ENCODE measurements around the gene PITPNM3. TPM values are rescaled to one million over a fixed set of nuclear protein-coding genes. Genes with fewer than 3 reads are reported as not detected.

Gene PITPNM3
- total RNA-seq, 4 donors from 2014 or later, result 23.3 to 87.7 (median 47.8) TPM

DNA sequence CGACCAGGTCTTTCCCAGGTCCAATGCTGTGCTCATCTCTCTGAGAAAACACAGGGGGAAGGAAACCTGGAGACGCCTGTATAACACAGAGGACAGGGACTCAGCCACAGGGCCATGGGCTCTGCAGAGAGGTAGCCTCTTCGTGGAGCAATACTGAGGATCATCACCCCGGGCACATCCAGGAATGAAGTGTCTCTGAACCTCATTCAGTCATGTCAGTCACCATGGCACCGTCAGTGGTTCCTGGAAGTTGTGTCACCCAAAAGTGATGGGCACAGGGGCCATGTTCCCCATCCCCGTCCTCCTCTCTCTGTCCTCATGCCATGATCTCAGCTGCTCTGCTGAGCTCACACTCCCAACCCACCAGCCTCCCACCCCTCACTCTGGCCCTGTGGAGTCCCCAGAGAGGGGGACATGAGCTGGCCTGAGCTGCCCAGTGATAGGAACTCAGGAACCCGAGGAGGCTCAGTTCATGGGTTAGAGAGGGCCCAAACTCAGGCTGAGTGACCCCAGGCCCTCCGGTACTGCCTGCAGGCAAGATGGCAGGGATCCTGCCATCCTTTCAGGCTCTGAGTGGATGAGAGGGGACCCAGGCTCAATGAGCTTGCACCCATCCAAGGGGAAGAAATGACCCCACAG is 53.4 kb downstream of the PITPNM3 start:
- TF ChIP-seq POLR2AphosphoS5 (IDR thresholded peaks at IDR 0.05) (no peak), POLR2A (IDR thresholded peaks at IDR 0.05) (no peak), EP300 (IDR thresholded peaks at IDR 0.05) (no peak)
- TF ChIP-seq, protein P1, sequence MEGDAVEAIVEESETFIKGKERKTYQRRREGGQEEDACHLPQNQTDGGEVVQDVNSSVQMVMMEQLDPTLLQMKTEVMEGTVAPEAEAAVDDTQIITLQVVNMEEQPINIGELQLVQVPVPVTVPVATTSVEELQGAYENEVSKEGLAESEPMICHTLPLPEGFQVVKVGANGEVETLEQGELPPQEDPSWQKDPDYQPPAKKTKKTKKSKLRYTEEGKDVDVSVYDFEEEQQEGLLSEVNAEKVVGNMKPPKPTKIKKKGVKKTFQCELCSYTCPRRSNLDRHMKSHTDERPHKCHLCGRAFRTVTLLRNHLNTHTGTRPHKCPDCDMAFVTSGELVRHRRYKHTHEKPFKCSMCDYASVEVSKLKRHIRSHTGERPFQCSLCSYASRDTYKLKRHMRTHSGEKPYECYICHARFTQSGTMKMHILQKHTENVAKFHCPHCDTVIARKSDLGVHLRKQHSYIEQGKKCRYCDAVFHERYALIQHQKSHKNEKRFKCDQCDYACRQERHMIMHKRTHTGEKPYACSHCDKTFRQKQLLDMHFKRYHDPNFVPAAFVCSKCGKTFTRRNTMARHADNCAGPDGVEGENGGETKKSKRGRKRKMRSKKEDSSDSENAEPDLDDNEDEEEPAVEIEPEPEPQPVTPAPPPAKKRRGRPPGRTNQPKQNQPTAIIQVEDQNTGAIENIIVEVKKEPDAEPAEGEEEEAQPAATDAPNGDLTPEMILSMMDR (IDR thresholded peaks at IDR 0.05), result no peak
- WGBS, 2 donors (ENCODE audit: low coverage in 1 of 2), result 100% methylated on average over 1 of the region's 8 CpGs; no CpG with 5 or more reads in 1 of the 2 donors

DNA sequence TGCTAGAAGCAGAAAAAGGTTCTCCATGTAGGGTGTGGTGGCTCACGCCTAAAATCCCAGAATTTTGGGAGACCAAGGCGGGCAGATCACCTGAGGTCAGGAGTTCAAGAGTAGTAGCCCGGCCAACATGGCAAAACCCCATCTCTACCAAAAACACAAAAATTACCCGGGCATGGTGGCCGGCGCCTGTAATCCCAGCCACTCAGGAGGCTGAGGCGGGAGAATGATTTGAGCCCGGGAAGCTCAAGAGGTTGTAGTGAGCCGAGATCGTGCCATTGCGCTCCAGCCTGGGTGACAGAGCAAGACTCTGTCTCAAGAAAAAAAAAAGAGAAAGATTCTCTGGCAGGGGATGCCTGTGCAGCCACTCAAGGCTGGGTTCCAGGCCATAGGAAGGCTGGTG is 54.2 kb downstream of the PITPNM3 start:
- 96% methylated on average over 11 of the region's 11 CpGs; no CpG with 5 or more reads in 1 of the 2 donors for WGBS, 2 donors (ENCODE audit: low coverage in 1 of 2)
- no peak for TF ChIP-seq EP300 (IDR thresholded peaks at IDR 0.05)
- TF ChIP-seq, protein P1 (IDR thresholded peaks at IDR 0.05), result no peak
- TF ChIP-seq POLR2AphosphoS5 (IDR thresholded peaks at IDR 0.05), result no peak
- no peak for TF ChIP-seq POLR2A (IDR thresholded peaks at IDR 0.05)
- Histone ChIP-seq H3K4me1 (peaks cover 0 to 41% (median 0%) of the 10 kb centered on the region in 3 donors), H3K36me3 (peaks cover 0 to 17% of the 10 kb centered on the region in 2 donors), H3K4me3 (no peak overlapping the region), H3K9me3 (no peaks in the 10 kb centered on the region), H3K27me3 (no peaks in the 10 kb centered on the region), H3K27ac (no peak overlapping the region)
- ATAC-seq, result no peak

More for the DNA sequence above, 53.4 kb downstream of the PITPNM3 start:
- no peak overlapping the region for H3K27ac ChIP-seq
- peaks cover 0 to 17% of the 10 kb centered on the region in 2 donors for H3K36me3 ChIP-seq
- no peak overlapping the region for H3K4me3 ChIP-seq
- no peaks in the 10 kb centered on the region for H3K27me3 ChIP-seq
- no peak for ATAC-seq
- H3K4me1 ChIP-seq, result peaks cover 0 to 41% (median 3%) of the 10 kb centered on the region in 3 donors
- H3K9me3 ChIP-seq, result no peaks in the 10 kb centered on the region

DNA sequence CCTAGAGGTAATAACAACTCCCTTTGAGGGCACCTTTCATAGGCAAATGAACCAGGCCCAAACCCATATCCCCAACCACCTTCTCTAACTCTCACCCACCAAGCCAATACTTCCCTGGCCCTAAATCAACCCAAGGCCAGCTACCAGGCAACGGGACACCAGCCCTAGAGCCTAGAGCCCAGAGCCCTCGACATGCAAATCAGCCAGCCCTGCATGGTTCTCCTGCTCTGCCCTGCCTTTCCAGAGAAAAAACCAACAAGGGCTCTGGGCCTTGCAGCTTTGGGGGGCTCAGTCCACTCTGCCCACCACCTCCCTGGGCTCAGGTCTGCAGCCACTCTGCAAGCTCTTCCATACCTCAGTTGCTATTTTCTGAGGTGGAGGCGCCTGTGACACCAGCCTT is 55.0 kb downstream of the PITPNM3 start:
- peaks cover 0 to 17% of the 10 kb centered on the region in 2 donors for H3K36me3 ChIP-seq
- no peak overlapping the region for H3K4me3 ChIP-seq
- H3K9me3 ChIP-seq, result no peaks in the 10 kb centered on the region
- ATAC-seq, result no peak
- no peaks in the 10 kb centered on the region for H3K27me3 ChIP-seq
- H3K27ac ChIP-seq, result no peak overlapping the region
- H3K4me1 ChIP-seq, result peaks cover 0 to 41% (median 0%) of the 10 kb centered on the region in 3 donors
- no CpG with 5 or more reads among the region's 3 CpGs for WGBS, 2 donors (ENCODE audit: low coverage in 1 of 2)
- TF ChIP-seq, protein P1 (IDR thresholded peaks at IDR 0.05), result no peak
- TF ChIP-seq POLR2AphosphoS5 (IDR thresholded peaks at IDR 0.05) (no peak), POLR2A (IDR thresholded peaks at IDR 0.05) (no peak), EP300 (IDR thresholded peaks at IDR 0.05) (no peak)

DNA sequence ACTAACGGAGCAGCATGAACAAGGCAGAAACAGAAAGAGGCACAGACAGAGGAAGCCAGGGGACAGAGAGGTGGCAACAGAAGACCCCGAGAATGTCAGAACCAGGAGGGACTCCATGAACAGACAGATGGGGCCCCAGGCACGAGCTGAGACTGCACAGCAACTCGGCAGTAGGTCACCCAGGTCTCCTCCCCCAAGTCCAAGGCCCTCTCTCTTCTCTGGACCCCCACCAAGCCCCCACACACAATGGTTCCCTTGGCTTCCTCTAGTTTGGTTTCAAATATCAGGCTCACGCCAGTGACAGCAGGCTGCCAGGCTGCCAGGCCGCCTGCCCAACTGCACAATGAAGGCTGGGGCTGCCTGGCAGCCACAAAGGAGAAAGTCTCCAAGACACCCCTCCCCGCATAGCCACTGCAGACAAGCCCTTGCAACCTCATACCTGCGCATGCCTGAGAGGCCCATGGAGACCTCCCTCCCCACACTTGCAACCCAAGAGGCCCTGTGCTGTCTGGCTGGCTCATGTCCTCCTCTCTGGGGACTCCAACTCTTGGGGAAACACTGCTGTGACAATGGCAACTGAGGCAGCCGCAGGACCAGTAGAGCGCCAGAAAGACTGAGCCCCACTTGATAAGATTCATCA is 57.3 kb downstream of the PITPNM3 start:
- Histone ChIP-seq H3K4me1 (peaks cover 0 to 51% (median 0%) of the 10 kb centered on the region in 3 donors), H3K36me3 (peaks cover 0 to 17% of the 10 kb centered on the region in 2 donors), H3K27me3 (no peaks in the 10 kb centered on the region), H3K4me3 (no peak overlapping the region), H3K9me3 (no peaks in the 10 kb centered on the region), H3K27ac (no peak overlapping the region)
- TF ChIP-seq, protein P1 (IDR thresholded peaks at IDR 0.05), result no peak
- TF ChIP-seq EP300 (IDR thresholded peaks at IDR 0.05), result no peak
- no peak for TF ChIP-seq POLR2AphosphoS5 (IDR thresholded peaks at IDR 0.05)
- ATAC-seq, result no peak
- WGBS, 2 donors (ENCODE audit: low coverage in 1 of 2), result 60 to 100% methylated on average over 1 of the region's 10 CpGs

Measured in gastroesophageal sphincter (tissue), 4 donors.